OCI-LY3 (cell line): ENCODE measurements around the gene STXBP4.

Source experiments
- H2AFZ ChIP-seq: fragments of 200-600, 300-600 bp; shearing (Covaris generic); 2 replicates; pipeline ENCODE4 v1.6.0; 2014; ENCODE audit warnings: antibody characterized with exemption, low read depth, low read length
- H3K27ac ChIP-seq: fragments of 200-600, 300-600 bp; sonication (generic); 2 replicates; pipeline ENCODE4 v1.5.1; 2014; ENCODE audit warnings: mild to moderate bottlenecking, low read length, moderate library complexity, mixed read lengths
- H3K27me3 ChIP-seq: fragments of 200-600, 300-600 bp; sonication (generic); 2 replicates; pipeline ENCODE4 v1.6.1; 2014; ENCODE audit warnings: low read depth, low read length, mixed read lengths
- H3K36me3 ChIP-seq: fragments of 200-600, 300-600 bp; sonication (generic); replicated peaks from 2 replicates; pipeline ENCODE3; 2014; ENCODE audit warnings: low read depth, low read length, mixed read lengths
- H3K4me1 ChIP-seq: fragments of 300-600, 200-600 bp; sonication (generic); 2 replicates; pipeline ENCODE4 v1.6.1; 2014; ENCODE audit warnings: low read length, mixed read lengths
- H3K4me2 ChIP-seq: fragments of 200-600, 300-600 bp; sonication (generic); 2 replicates; pipeline ENCODE4 v1.6.1; 2014; ENCODE audit warnings: low read length, mixed read lengths
- H3K4me3 ChIP-seq: fragments of 300-600, 200-600 bp; sonication (generic); 2 replicates; pipeline ENCODE4 v1.5.1; 2014; ENCODE audit warnings: antibody characterized with exemption, mild to moderate bottlenecking, low read length, moderate library complexity
- H3K79me2 ChIP-seq: fragments of 300-600, 200-600 bp; shearing (Covaris generic); 2 replicates; pipeline ENCODE4 v1.6.1; 2014; ENCODE audit warnings: mild to moderate bottlenecking, low read length, mixed read lengths
- H3K9ac ChIP-seq: fragments of 300-600, 200-600 bp; shearing (Covaris generic); 2 replicates; pipeline ENCODE4 v1.6.0; 2014; ENCODE audit warnings: mild to moderate bottlenecking, low read length, moderate library complexity
- H3K9me3 ChIP-seq: fragments of 200-600, 300-600 bp; shearing (Covaris generic); 2 replicates; pipeline ENCODE4 v1.6.1; 2014; ENCODE audit warnings: low read length, mixed read lengths; ENCODE audit not compliant: insufficient read depth
- H4K20me1 ChIP-seq: fragments of 200-600, 300-600 bp; sonication (generic); 2 replicates; pipeline ENCODE4 v1.6.1; 2016; ENCODE audit warnings: low read length, mixed read lengths; ENCODE audit not compliant: insufficient read depth
- CTCF ChIP-seq: fragments of 200-600, 300-600 bp; sonication (generic); IDR thresholded peaks from 2 replicates; pipeline ENCODE4 v1.5.1; 2014; ENCODE audit warnings: antibody characterized with exemption, low read length, low read depth
- EZH2phosphoT487 ChIP-seq: fragments of 200-600 bp; shearing (Covaris generic); IDR thresholded peaks from 2 replicates; pipeline ENCODE4 v1.6.1; 2018; ENCODE audit warnings: antibody characterized with exemption, mixed run types, low read depth

The STXBP4 gene

GRCh38 chr17:55093353-55093752, 124.8 kb downstream of the STXBP4 start:
- H4K20me1 ChIP-seq: no peaks in the 10 kb centered on the region
- no peak overlapping the region for H3K4me3 ChIP-seq
- H3K9me3 ChIP-seq: no peaks in the 10 kb centered on the region
- H3K79me2 ChIP-seq: no peaks in the 10 kb centered on the region
- no peaks in the 10 kb centered on the region for H3K36me3 ChIP-seq
- no peak overlapping the region for H3K4me2 ChIP-seq
- peaks cover 15% of the 10 kb centered on the region for H3K4me1 ChIP-seq
- TF ChIP-seq EZH2phosphoT487 (no peak), CTCF (no peak)
- no peak overlapping the region for H2AFZ ChIP-seq
- no peak overlapping the region for H3K27ac ChIP-seq
- no peaks in the 10 kb centered on the region for H3K27me3 ChIP-seq
- H3K9ac ChIP-seq: no peak overlapping the region

GRCh38 chr17:55098765-55099164, 130.2 kb downstream of the STXBP4 start:
- no peak for TF ChIP-seq EZH2phosphoT487
- H3K9ac ChIP-seq: no peak overlapping the region
- no peaks in the 10 kb centered on the region for H4K20me1 ChIP-seq
- H3K4me1 ChIP-seq: no peaks in the 10 kb centered on the region
- H3K9me3 ChIP-seq: no peaks in the 10 kb centered on the region
- no peaks in the 10 kb centered on the region for H3K27me3 ChIP-seq
- H3K79me2 ChIP-seq: no peaks in the 10 kb centered on the region
- H3K4me2 ChIP-seq: no peak overlapping the region
- no peaks in the 10 kb centered on the region for H3K36me3 ChIP-seq
- no peak overlapping the region for H3K4me3 ChIP-seq
- no peak overlapping the region for H3K27ac ChIP-seq
- no peak overlapping the region for H2AFZ ChIP-seq

- Histone ChIP-seq H3K27me3 (no peaks in the 10 kb centered on the region), H3K4me1 (no peaks in the 10 kb centered on the region), H3K9ac (no peak overlapping the region), H4K20me1 (no peaks in the 10 kb centered on the region), H3K4me2 (no peak overlapping the region), H3K4me3 (no peak overlapping the region), H3K27ac (no peak overlapping the region), H3K36me3 (no peaks in the 10 kb centered on the region), H2AFZ (no peak overlapping the region), H3K79me2 (no peaks in the 10 kb centered on the region), H3K9me3 (no peaks in the 10 kb centered on the region)
- TF ChIP-seq EZH2phosphoT487: no peak
- no peak for TF ChIP-seq CTCF
Measured at GRCh38 chr17:55110521-55110920, 142.0 kb downstream of the STXBP4 start.

- H3K9me3 ChIP-seq: no peaks in the 10 kb centered on the region
- TF ChIP-seq CTCF: no peak
- no peak for TF ChIP-seq EZH2phosphoT487
- no peak overlapping the region for H2AFZ ChIP-seq
- no peaks in the 10 kb centered on the region for H3K4me1 ChIP-seq
- no peaks in the 10 kb centered on the region for H3K79me2 ChIP-seq
- no peaks in the 10 kb centered on the region for H3K27me3 ChIP-seq
- no peaks in the 10 kb centered on the region for H3K36me3 ChIP-seq
- no peaks in the 10 kb centered on the region for H4K20me1 ChIP-seq
- H3K27ac ChIP-seq: no peak overlapping the region
- H3K9ac ChIP-seq: no peak overlapping the region
- no peak overlapping the region for H3K4me2 ChIP-seq
- H3K4me3 ChIP-seq: no peak overlapping the region
Measured at GRCh38 chr17:55114283-55114682, 145.7 kb downstream of the STXBP4 start.

- no peaks in the 10 kb centered on the region for H3K9me3 ChIP-seq
- no peak overlapping the region for H2AFZ ChIP-seq
- H4K20me1 ChIP-seq: no peaks in the 10 kb centered on the region
- H3K27ac ChIP-seq: no peak overlapping the region
- H3K36me3 ChIP-seq: no peaks in the 10 kb centered on the region
- H3K79me2 ChIP-seq: no peaks in the 10 kb centered on the region
- H3K4me3 ChIP-seq: no peak overlapping the region
- H3K4me1 ChIP-seq: no peaks in the 10 kb centered on the region
- no peaks in the 10 kb centered on the region for H3K27me3 ChIP-seq
- no peak overlapping the region for H3K9ac ChIP-seq
- TF ChIP-seq EZH2phosphoT487: no peak
- TF ChIP-seq CTCF: no peak
- H3K4me2 ChIP-seq: no peak overlapping the region
Measured at GRCh38 chr17:55116440-55116914, 147.9 kb downstream of the STXBP4 start.
